Heart left ventricle (tissue), 16 donors: ENCODE measurements around the gene KLK1. TPM values are rescaled to one million over a fixed set of nuclear protein-coding genes. Genes with fewer than 3 reads are reported as not detected.

Source experiments
- ATAC-seq, 4 donors: fragments of 200-7000 bp; cut with Tn5 transposase; one replicate each; pipeline ENCODE4 v1.9.1; 2020 to 2022; ENCODE audit warnings: moderate library complexity in 4 of 4, mild to moderate bottlenecking in 3 of 4, moderate number of reproducible peaks in 1 of 4
- DNase-seq, 5 donors: peaks; one replicate each; pipeline ENCODE4 v3.0.0-alpha.2; 2020
- H3K27ac ChIP-seq, 12 donors: fragments of 200-600 bp; sonication (generic) in 4 of 12; one replicate each; pipeline versions ENCODE4 v1.5.0 to v1.8.0; 2016 to 2022; ENCODE audit warnings: mild to moderate bottlenecking in 2 of 12
- H3K27me3 ChIP-seq, 9 donors: fragments of 200-600 bp; sonication (generic) in 2 of 9; one replicate each; pipeline versions ENCODE4 v1.5.1 to v1.8.0; 2016 to 2022; ENCODE audit warnings: mild to moderate bottlenecking in 3 of 9
- H3K36me3 ChIP-seq, 9 donors: fragments of 200-600 bp; sonication (generic) in 2 of 9; one replicate each; pipeline versions ENCODE4 v1.5.0 to v1.8.0; 2018 to 2022; ENCODE audit warnings: mild to moderate bottlenecking in 2 of 9
- H3K4me1 ChIP-seq, 12 donors: fragments of 200-600 bp; sonication (generic) in 4 of 12; one replicate each; pipeline versions ENCODE4 v1.5.0 to v1.8.0; 2016 to 2022; ENCODE audit warnings: mild to moderate bottlenecking in 3 of 12
- H3K4me3 ChIP-seq, 12 donors: fragments of 200-600 bp; sonication (generic) in 4 of 12; one replicate each; pipeline versions ENCODE4 v1.5.0 to v1.8.0; 2017 to 2022; ENCODE audit warnings: mild to moderate bottlenecking in 9 of 12, moderate library complexity in 4 of 12
- H3K9me3 ChIP-seq, 12 donors: fragments of 200-600 bp; sonication (generic) in 4 of 12; one replicate each; pipeline versions ENCODE4 v1.5.0 to v1.8.0; 2016 to 2022; ENCODE audit warnings: mild to moderate bottlenecking in 1 of 12
- CTCF ChIP-seq, 12 donors: fragments of 200-600 bp; sonication (generic) in 4 of 12; IDR thresholded peaks; one replicate each; pipeline versions ENCODE4 v1.5.0 to v1.8.0; 2018 to 2022; ENCODE audit warnings: antibody characterized with exemption in 12 of 12, mild to moderate bottlenecking in 5 of 12
- POLR2A ChIP-seq, 2 donors: fragments of 450-650 bp; IDR thresholded peaks; one replicate each; pipeline ENCODE4 v1.6.1; 2017; ENCODE audit warnings: antibody characterized with exemption in 2 of 2, mild to moderate bottlenecking in 2 of 2, moderate library complexity in 2 of 2
- WGBS, 4 donors: extraction: QIAGEN DNeasy Blood & Tissue Kit in 2 of 4; methylation state at CpG; one replicate each; pipeline versions ENCODE4 v1.1.5 to v1.1.7; 2013 to 2018; 5-methylcytosine and 5-hydroxymethylcytosine counted together
- intact Hi-C, 10 donors: fragments of 100-400 bp; cut with DNase I; formaldehyde crosslinking; loops; one replicate each; pipeline versions ENCODE4 v1.11.1 to v1.14.2; 2022
- polyA plus RNA-seq, 2 donors: library from polyadenylated mRNA; stranded (reverse); fragments of 200-250 nt; gene quantifications; one replicate each; pipeline ENCODE4 v1.2.3, GENCODE V29; 2013
- total RNA-seq, 9 donors: library from RNA; depleted of rRNA in 2 of 9; stranded (reverse); fragments of >200 nt in 2 of 9; fragmentation: NEBNext Ultra II Directional in 3 of 9; extraction: Animal tissue kit (Norgen Biotek cat#: 25700) in 3 of 9; gene quantifications; one replicate each; pipeline versions ENCODE4 v1.1.0 to v1.2.4, GENCODE V29; 2016 to 2023
- donor health status: ischemic (EF 13 %, LVEDD 7.1; RV severe dilation, severe dysfunction).
- donor health status: healthy with polysubstance abuse.
- donor health status: DM: no; HTN: yes; CAD: no.
- donor health status: DM: no; HTN: no; CAD: no.
- donor health status: ischemic (EF 25% LVEDD 6.9; RV normal size, moderate dysfunction).
- donor health status: ischemic (EF 25% LVEDD 5.7; RV mildly dilated, moderate dysfunction).
- donor health status: healthy.
- donor health status: DM: yes; HTN: yes; CAD: no.
- donor health status: ischemic (EF 35%, LVEDD 5.7; RV mildly dilated, moderate dysfunction).
- donor health status: nonischemic (EF 11% LVEDD 7.7; RV severe dilation, severe dysfunction).
- donor health status: DM: yes; HTN: yes; CAD: no.
- donor health status: PGD.
- donor health status: ischemic (EF 29% LVEDD 5.4; RV normal size, mild dysfunction).
- donor health status: nonischemic (EF 23%, LVEDD 6.1; RV moderate dilation, normal function).

KLK1 gene
- total and polyA plus RNA-seq, 11 donors = 0.50 to 1.4 (median 0.58) TPM; not detected in 5

- Histone ChIP-seq H3K9me3 (no peaks in the 10 kb centered on the region), H3K36me3 (peaks cover 0 to 37% (median 21%) of the 10 kb centered on the region in 9 donors), H3K4me3 (no peak overlapping the region), H3K27ac (no peak overlapping the region), H3K4me1 (no peaks in the 10 kb centered on the region), H3K27me3 (peaks cover 0 to 14% (median 0%) of the 10 kb centered on the region in 9 donors)
- WGBS, 4 donors = 79 to 100% (median 86%) methylated on average over 3 to 4 of the region's 4 CpGs
- DNase-seq (no peak), ATAC-seq (no peak)
- intact Hi-C loops = no loop called here
- no peak for TF ChIP-seq CTCF (IDR thresholded peaks at IDR 0.05)
- no peak for TF ChIP-seq POLR2A (IDR thresholded peaks at IDR 0.05)
These were observed 27.9 kb downstream of the KLK1 start for GRCh38 chr19:50795664-50796073.

- peaks cover 0 to 35% (median 17%) of the 10 kb centered on the region in 9 donors for H3K36me3 ChIP-seq
- H3K4me1 ChIP-seq = no peaks in the 10 kb centered on the region
- 47 to 64% (median 53%) methylated on average over 15 to 18 of the region's 18 CpGs for WGBS, 4 donors
- DNase-seq = no peak
- H3K27ac ChIP-seq = no peak overlapping the region
- intact Hi-C loops = no loop called here
- TF ChIP-seq POLR2A (IDR thresholded peaks at IDR 0.05) (no peak), CTCF (IDR thresholded peaks at IDR 0.05) (no peak)
- no peaks in the 10 kb centered on the region for H3K9me3 ChIP-seq
- peak in 1 of 4 donors; percentile 6 for ATAC-seq
- H3K4me3 ChIP-seq = no peak overlapping the region
- H3K27me3 ChIP-seq = peaks cover 0 to 17% (median 0%) of the 10 kb centered on the region in 9 donors
These were observed 28.5 kb downstream of the KLK1 start for GRCh38 chr19:50794876-50795663.

GRCh38 chr19:50794074-50794875, 29.3 kb downstream of the KLK1 start:
- peaks cover 0 to 27% (median 16%) of the 10 kb centered on the region in 9 donors for H3K36me3 ChIP-seq
- ATAC-seq = no peak
- no peak overlapping the region for H3K4me3 ChIP-seq
- TF ChIP-seq CTCF (IDR thresholded peaks at IDR 0.05) (no peak), POLR2A (IDR thresholded peaks at IDR 0.05) (no peak)
- DNase-seq = no peak
- no peaks in the 10 kb centered on the region for H3K4me1 ChIP-seq
- intact Hi-C loops = no loop called here
- 25 to 34% (median 30%) methylated on average over 13 to 16 of the region's 16 CpGs for WGBS, 4 donors
- H3K27me3 ChIP-seq = peaks cover 0 to 17% (median 0%) of the 10 kb centered on the region in 9 donors
- no peak overlapping the region for H3K27ac ChIP-seq
- no peaks in the 10 kb centered on the region for H3K9me3 ChIP-seq

GRCh38 chr19:50793558-50794065, 30.0 kb downstream of the KLK1 start:
- no peak overlapping the region for H3K27ac ChIP-seq
- no peak overlapping the region for H3K4me3 ChIP-seq
- peaks cover 0 to 17% (median 0%) of the 10 kb centered on the region in 9 donors for H3K27me3 ChIP-seq
- 66 to 74% (median 69%) methylated on average over 11 of the region's 11 CpGs for WGBS, 4 donors
- intact Hi-C loops = no loop called here
- H3K9me3 ChIP-seq = no peaks in the 10 kb centered on the region
- no peaks in the 10 kb centered on the region for H3K4me1 ChIP-seq
- TF ChIP-seq POLR2A (IDR thresholded peaks at IDR 0.05) (no peak), CTCF (IDR thresholded peaks at IDR 0.05) (no peak)
- DNase-seq (no peak), ATAC-seq (no peak)
- H3K36me3 ChIP-seq = peaks cover 0 to 22% (median 16%) of the 10 kb centered on the region in 9 donors
